GM23338 (cell line): ENCODE data around the gene TRIB2. TPM values are rescaled to one million over a fixed set of nuclear protein-coding genes. Genes with fewer than 3 reads are reported as not detected.

Source experiments
- ATAC-seq: fragments of 200-7000 bp; cut with Tn5 transposase; 3 replicates; pipeline ENCODE4 v1.9.1; 2020
- DNase-seq: peaks from one replicate; pipeline ENCODE4 v3.0.0-alpha.2; 2015; ENCODE audit warnings: low spot score
- H2AFZ ChIP-seq: fragments of 200-600 bp; sonication (generic); 2 replicates; pipeline ENCODE4 v1.8.0; 2016; ENCODE audit warnings: antibody characterized with exemption, mild to moderate bottlenecking, moderate library complexity
- H3F3A ChIP-seq: fragments of 200-600 bp; sonication (generic); replicated peaks from 2 replicates; pipeline ENCODE4 v1.8.0; 2017; ENCODE audit warnings: antibody characterized with exemption, mixed run types, low read depth
- H3K27ac ChIP-seq: fragments of 200-600 bp; sonication (generic); 2 replicates; pipeline ENCODE4 v1.6.1; 2016; ENCODE audit warnings: low read depth
- H3K27me3 ChIP-seq: fragments of 200-600 bp; sonication (generic); 2 replicates; pipeline ENCODE4 v1.8.0; 2016; ENCODE audit warnings: mild to moderate bottlenecking, mixed run types, moderate library complexity; ENCODE audit not compliant: insufficient read depth
- H3K36me3 ChIP-seq: fragments of 200-600 bp; sonication (generic); 2 replicates; pipeline ENCODE4 v1.8.0; 2016; ENCODE audit warnings: mild to moderate bottlenecking; ENCODE audit not compliant: insufficient read depth
- H3K4me1 ChIP-seq: fragments of 200-600 bp; sonication (generic); 2 replicates; pipeline ENCODE4 v1.8.0; 2016; ENCODE audit warnings: mild to moderate bottlenecking, moderate library complexity; ENCODE audit not compliant: insufficient read depth
- H3K4me2 ChIP-seq: fragments of 200-600 bp; sonication (generic); 2 replicates; pipeline ENCODE4 v1.7.1; 2017; ENCODE audit warnings: mixed run types
- H3K4me3 ChIP-seq: fragments of 200-600 bp; sonication (generic); 2 replicates; pipeline ENCODE4 v1.6.1; 2016; ENCODE audit warnings: mixed run types
- H3K79me2 ChIP-seq: fragments of 200-600 bp; sonication (generic); replicated peaks from 2 replicates; pipeline ENCODE4 v1.8.0; 2017; ENCODE audit warnings: mild to moderate bottlenecking; ENCODE audit not compliant: insufficient read depth
- H3K9me2 ChIP-seq: fragments of 200-600 bp; sonication (generic); 2 replicates; pipeline ENCODE4 v1.8.0; 2017; ENCODE audit not compliant: insufficient read depth
- H4K20me1 ChIP-seq: fragments of 200-600 bp; sonication (generic); replicated peaks from 2 replicates; pipeline ENCODE4 v1.8.0; 2017; ENCODE audit warnings: mild to moderate bottlenecking; ENCODE audit not compliant: insufficient read depth
- H3K27ac Mint-ChIP-seq: 2 replicates; pipeline ENCODE4 v1.8.0; 2020; ENCODE audit warnings: inconsistent platforms, mild to moderate bottlenecking, moderate library complexity, mixed read lengths
- H3K27me3 Mint-ChIP-seq: 3 replicates; pipeline ENCODE4 v1.8.0; 2022; ENCODE audit warnings: low read depth, mild to moderate bottlenecking, moderate library complexity, mixed read lengths, inconsistent platforms; ENCODE audit not compliant: insufficient read depth, poor library complexity
- H3K36me3 Mint-ChIP-seq: 3 replicates; pipeline ENCODE4 v1.8.0; 2021; ENCODE audit warnings: low read depth, mild to moderate bottlenecking, inconsistent platforms, moderate library complexity, mixed read lengths
- H3K4me1 Mint-ChIP-seq: 3 replicates; pipeline ENCODE4 v1.8.0; 2020; ENCODE audit warnings: mild to moderate bottlenecking, inconsistent platforms, mixed read lengths
- H3K4me3 Mint-ChIP-seq: 3 replicates; pipeline ENCODE4 v1.8.0; 2021; ENCODE audit warnings: moderate library complexity, mild to moderate bottlenecking, inconsistent platforms, mixed read lengths
- H3K9me3 Mint-ChIP-seq: 3 replicates; pipeline ENCODE4 v1.8.0; 2020; ENCODE audit warnings: moderate library complexity, mild to moderate bottlenecking, inconsistent platforms, mixed read lengths
- CREB1 ChIP-seq: fragments of 250-450 bp; sonication (Bioruptor Pico); IDR thresholded peaks from 2 replicates; pipeline ENCODE4 v1.5.0; 2020; ENCODE audit warnings: low read depth, mild to moderate bottlenecking, moderate library complexity
- CTCF ChIP-seq, 2 experiments: fragments of 200-600 bp in 1 of 2; sonication (generic) in 1 of 2; conservative IDR thresholded peaks; 2 replicates each; pipeline versions ENCODE4 v1.5.1 to v1.6.1; 2016 to 2017; ENCODE audit warnings: antibody characterized with exemption in 2 of 2, low read depth in 2 of 2, mild to moderate bottlenecking in 2 of 2, moderate library complexity in 1 of 2
- ETS1 ChIP-seq: IDR thresholded peaks from 2 replicates; pipeline ENCODE4 v1.6.1; 2016; ENCODE audit warnings: antibody characterized with exemption
- EZH2 ChIP-seq: fragments of 200-600 bp; sonication (generic); IDR thresholded peaks from one replicate; pipeline ENCODE4 v1.8.0; 2017; ENCODE audit warnings: antibody characterized with exemption, mild to moderate bottlenecking, low read depth; ENCODE audit not compliant: unreplicated experiment
- EZH2phosphoT487 ChIP-seq: fragments of 200-600 bp; sonication (generic); IDR thresholded peaks from one replicate; pipeline ENCODE4 v1.8.1; 2018; ENCODE audit warnings: antibody characterized with exemption; ENCODE audit not compliant: unreplicated experiment
- JUNB ChIP-seq: IDR thresholded peaks from one replicate; pipeline ENCODE4 v1.6.1; 2016; ENCODE audit warnings: antibody characterized with exemption; ENCODE audit not compliant: unreplicated experiment
- POLR2AphosphoS5 ChIP-seq: IDR thresholded peaks from 2 replicates; pipeline ENCODE4 v1.6.1; 2016; ENCODE audit warnings: antibody characterized with exemption, low read depth
- REST ChIP-seq: IDR thresholded peaks from one replicate; pipeline ENCODE4 v1.6.1; 2018; ENCODE audit warnings: antibody characterized with exemption; ENCODE audit not compliant: unreplicated experiment
- STAT1 ChIP-seq: IDR thresholded peaks from one replicate; pipeline ENCODE4 v1.6.1; 2016; ENCODE audit warnings: antibody characterized with exemption; ENCODE audit not compliant: unreplicated experiment
- ZNF114 ChIP-seq: fragments of 250-450 bp; sonication (Bioruptor Pico); IDR thresholded peaks from 2 replicates; pipeline ENCODE4 v1.5.0; 2020; ENCODE audit warnings: mild to moderate bottlenecking, moderate library complexity
- ZNF331 ChIP-seq: fragments of 250-450 bp; sonication (Bioruptor Pico); IDR thresholded peaks from 2 replicates; pipeline ENCODE4 v1.5.0; 2020; ENCODE audit warnings: low read depth, mild to moderate bottlenecking, moderate library complexity
- polyA plus RNA-seq: library from polyadenylated mRNA; unstranded; fragments of >200 nt; fragmentation: Nextera tagmentation; extraction: Ambion mirVana; gene quantifications from 2 replicates; pipeline ENCODE4 v1.2.1, GENCODE V29; 2016
- total RNA-seq: library from RNA; depleted of rRNA; stranded (reverse); fragments of >200 nt; shearing (Covaris generic); gene quantifications from 2 replicates; pipeline ENCODE4 v1.2.3, GENCODE V29; 2014

TRIB2 gene
- total and polyA plus RNA-seq, 2 experiments from 2014 or later, result 40.3 to 109 TPM

GRCh38 chr2:12732651-12733050 is 15.9 kb downstream of the TRIB2 start:
- Mint-ChIP-seq H3K4me3 (no peak overlapping the region), H3K27me3 (peaks cover 13% of the 10 kb centered on the region), H3K27ac (no peak overlapping the region), H3K36me3 (peaks cover 91% of the 10 kb centered on the region), H3K4me1 (peaks cover 20% of the 10 kb centered on the region), H3K9me3 (no peaks in the 10 kb centered on the region)
- ATAC-seq (no peak), DNase-seq (no peak)
- peaks cover 41% of the 10 kb centered on the region for H4K20me1 ChIP-seq
- H3K4me3 ChIP-seq, result no peak overlapping the region
- peaks cover 11% of the 10 kb centered on the region; the same call in 1 of the 2 replicates for H3K36me3 ChIP-seq
- no peak overlapping the region for H2AFZ ChIP-seq
- no peak overlapping the region for H3K27ac ChIP-seq
- no peaks in the 10 kb centered on the region for H3K4me1 ChIP-seq
- H3K9me2 ChIP-seq, result no peaks in the 10 kb centered on the region
- peaks cover 70% of the 10 kb centered on the region for H3K79me2 ChIP-seq
- H3K4me2 ChIP-seq, result no peak overlapping the region
- H3F3A ChIP-seq, result no peaks in the 10 kb centered on the region
- H3K27me3 ChIP-seq, result no peaks in the 10 kb centered on the region
- TF ChIP-seq EZH2phosphoT487 (no peak), CREB1 (CRISPR knock-in tag) (no peak), JUNB (no peak), POLR2AphosphoS5 (no peak), ETS1 (no peak), STAT1 (no peak), ZNF114 (CRISPR knock-in tag) (no peak), ZNF331 (CRISPR knock-in tag) (no peak)

- Histone ChIP-seq H4K20me1 (peaks cover 37% of the 10 kb centered on the region), H2AFZ (no peak overlapping the region), H3K79me2 (peaks cover 70% of the 10 kb centered on the region), H3K4me3 (no peak overlapping the region), H3K4me1 (no peaks in the 10 kb centered on the region), H3K4me2 (no peak overlapping the region), H3F3A (no peaks in the 10 kb centered on the region), H3K36me3 (peaks cover 7% of the 10 kb centered on the region; the same call in 1 of the 2 replicates), H3K27ac (no peak overlapping the region), H3K27me3 (no peaks in the 10 kb centered on the region), H3K9me2 (no peaks in the 10 kb centered on the region)
- TF ChIP-seq ETS1 (no peak), JUNB (no peak), REST (no peak), EZH2 (no peak), CTCF (conservative IDR thresholded peaks at IDR 0.05; ENCODE audit: low read depth in 2 of 2) (no peak), POLR2AphosphoS5 (no peak)
- Mint-ChIP-seq H3K27ac (no peak overlapping the region), H3K9me3 (no peaks in the 10 kb centered on the region), H3K27me3 (peaks cover 12% of the 10 kb centered on the region), H3K4me1 (peaks cover 14% of the 10 kb centered on the region), H3K36me3 (peaks cover 91% of the 10 kb centered on the region), H3K4me3 (no peak overlapping the region)
- ATAC-seq (no peak), DNase-seq (no peak)
Observed at GRCh38 chr2:12733846-12734245, 17.1 kb downstream of the TRIB2 start.
